GM18861 (cell line): ENCODE results near the gene SOBP.

Experiments
- ATAC-seq: cut with Tn5 transposase; IDR thresholded peaks from one replicate; pipeline ENCODE4 v1.9.1; 2021; ENCODE audit not compliant: unreplicated experiment

Gene SOBP

DNA sequence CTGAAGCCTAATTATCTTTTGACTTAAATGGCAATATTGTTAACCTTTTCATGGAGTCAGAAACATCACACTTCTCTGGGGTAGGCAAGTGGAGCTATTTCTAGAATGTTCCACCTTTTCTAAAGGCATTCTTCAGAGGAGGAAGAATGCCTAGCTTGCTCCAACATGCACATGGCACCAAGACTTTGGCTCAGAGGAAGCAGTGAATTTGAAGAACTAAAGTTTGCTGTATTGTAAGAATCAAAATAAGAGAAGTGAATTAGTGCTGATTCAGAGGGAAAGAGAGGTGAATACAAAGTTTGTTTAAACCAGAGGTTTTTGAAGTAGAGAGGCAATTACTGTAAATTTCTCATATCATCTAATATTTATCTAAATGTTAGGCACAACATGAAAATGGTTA lies 92.2 kb downstream of the SOBP start:
- no peak for ATAC-seq

DNA sequence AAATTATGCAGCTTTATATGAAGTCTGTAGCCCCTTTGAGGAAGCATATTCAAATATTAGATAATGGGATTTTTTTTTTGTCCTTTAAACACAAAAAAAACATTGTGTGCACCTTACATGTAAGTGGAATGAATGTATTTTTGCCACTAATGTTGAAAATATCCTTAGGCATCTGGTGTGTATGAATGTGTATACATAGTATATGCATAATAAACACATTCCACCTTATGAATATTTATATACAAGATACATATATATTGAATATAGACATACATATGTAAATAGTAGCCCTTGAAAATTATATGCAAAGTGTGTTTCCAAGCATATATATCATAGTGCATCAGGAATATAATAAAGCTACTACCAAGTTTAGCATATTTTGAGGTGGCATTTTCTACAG lies 94.8 kb downstream of the SOBP start:
- ATAC-seq = no peak

DNA sequence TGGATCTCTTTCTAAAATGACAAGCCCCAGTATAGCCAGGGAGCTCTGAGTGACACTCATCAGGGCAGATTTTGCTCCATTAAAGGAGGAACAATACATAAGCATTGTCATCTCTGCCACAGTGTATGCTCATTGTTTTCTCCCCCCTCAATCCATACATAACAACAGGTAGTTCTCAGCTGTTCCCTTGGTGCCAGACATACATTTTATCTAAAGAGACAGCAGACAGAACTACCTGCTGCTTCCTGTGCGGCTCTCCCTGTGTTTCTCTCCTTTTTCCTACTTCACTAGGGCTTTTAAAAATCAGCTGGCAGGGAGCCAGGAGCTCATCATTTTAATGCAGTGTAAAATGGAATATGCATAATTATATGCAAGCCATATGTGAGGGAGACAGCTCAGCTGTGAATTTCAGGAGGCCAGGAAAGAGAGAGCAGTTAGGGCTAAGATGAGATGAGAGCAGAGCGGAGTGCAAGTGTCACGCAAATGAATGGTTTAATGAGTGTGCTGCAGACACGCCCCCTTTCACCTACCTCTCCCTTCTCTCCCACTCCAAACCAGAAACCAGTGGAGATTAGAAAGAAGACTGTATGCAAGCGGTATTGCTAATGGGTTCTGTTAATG lies 96.0 kb downstream of the SOBP start:
- ATAC-seq = no peak

DNA sequence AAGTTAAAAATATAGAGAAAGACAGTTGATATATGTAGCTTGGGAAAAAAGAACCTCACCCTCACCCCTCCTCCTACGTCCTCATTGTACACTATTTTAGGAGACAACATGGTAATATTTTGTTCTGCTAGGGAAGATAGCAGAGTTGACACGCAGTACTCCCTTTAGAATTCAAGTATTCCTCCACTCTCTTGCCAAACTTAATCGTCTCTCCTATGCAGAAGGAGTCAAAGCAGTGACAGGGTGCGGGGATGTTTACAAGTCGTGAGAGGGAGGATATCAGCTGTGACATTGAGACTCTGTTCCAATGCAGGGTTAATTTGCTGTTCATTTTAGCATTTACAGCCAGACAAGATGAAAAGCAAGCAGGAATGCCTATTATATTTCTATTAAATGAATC lies 97.5 kb downstream of the SOBP start:
- ATAC-seq = no peak

DNA sequence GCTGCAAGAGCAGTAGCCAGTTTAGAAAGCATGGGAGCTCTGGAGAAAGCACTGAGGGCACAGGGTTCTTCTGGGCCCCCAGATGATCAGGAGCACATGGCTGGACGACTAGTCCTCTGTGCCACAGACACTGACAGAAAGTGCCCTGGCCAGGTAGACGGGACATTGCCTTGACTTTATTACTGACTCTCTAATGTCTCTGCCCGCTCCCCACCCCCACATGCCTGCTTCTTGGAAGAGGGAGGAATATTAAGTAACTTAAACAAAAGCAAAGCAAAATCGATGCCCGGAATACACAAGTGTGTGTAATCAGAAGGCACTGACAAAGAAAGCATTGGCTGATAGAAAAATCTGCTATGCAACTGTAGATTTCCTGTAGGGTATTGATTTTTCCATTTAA lies 99.3 kb downstream of the SOBP start:
- ATAC-seq = no peak

GRCh38 chr6:107589934-107590333 lies 100.0 kb downstream of the SOBP start:
- ATAC-seq = no peak

GRCh38 chr6:107590378-107590777 lies 100.5 kb downstream of the SOBP start:
- no peak for ATAC-seq

DNA sequence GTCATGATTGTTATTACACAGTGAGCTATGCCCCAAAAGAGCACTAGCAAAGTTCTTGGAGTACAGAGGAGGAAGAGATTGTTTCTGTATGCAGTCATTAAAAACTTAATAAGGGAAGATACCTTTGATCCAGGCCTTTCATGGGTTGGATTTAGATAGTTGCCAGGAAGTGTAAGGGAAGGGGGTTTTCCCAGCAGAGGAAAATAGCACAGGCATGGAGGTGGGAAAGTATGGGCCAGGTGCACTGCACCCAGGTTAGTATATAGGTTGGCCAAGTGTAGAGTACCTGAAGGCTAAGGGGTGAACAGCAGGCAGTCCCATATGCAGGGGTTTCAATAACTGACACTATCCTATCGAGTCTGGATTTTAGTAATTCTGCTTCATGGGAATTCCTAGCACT lies 101.4 kb downstream of the SOBP start:
- no peak for ATAC-seq

- ATAC-seq = no peak
These were observed 102.9 kb downstream of the SOBP start for GRCh38 chr6:107592806-107593205.

DNA sequence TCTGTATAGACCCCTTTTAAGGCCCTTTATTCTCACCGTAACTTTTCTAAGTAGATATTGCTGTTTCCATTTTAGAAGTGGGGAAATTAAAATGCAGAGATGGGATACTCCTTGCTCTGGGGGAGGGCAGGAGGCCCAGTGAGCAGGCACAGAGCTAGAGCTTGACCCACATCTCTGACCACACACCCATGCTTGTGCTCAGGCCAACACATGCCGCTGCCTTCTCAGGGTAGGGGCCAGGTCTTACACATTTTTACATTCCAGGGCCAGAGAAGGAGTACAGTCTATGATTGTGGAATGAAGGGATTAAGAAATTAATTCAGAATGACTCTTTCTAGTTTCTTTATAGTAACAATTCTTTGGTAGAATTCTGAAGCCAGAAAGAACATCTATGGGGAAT lies 104.8 kb downstream of the SOBP start:
- no peak for ATAC-seq

GRCh38 chr6:107598091-107598490 lies 108.2 kb downstream of the SOBP start:
- ATAC-seq = no peak

GRCh38 chr6:107599043-107599442 lies 109.1 kb downstream of the SOBP start:
- no peak for ATAC-seq

DNA sequence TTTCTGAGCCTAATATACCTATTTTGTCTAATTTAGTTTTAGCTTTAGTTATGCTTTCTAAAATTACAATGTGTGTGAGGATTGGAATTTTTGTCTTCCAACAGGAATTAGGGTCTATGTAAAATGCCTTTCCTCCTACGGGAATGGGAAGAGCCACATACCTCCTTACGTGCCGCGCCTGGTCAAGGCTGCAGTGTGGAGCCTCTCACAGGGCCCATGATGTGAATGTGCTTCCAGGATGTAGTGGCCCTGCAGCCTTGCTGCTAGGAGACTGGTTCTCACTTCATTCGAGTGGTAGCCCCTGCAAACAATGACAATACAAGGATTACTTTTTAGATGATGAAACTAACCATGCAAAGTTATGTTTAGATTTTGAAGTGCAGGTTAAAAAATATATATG lies 110.2 kb downstream of the SOBP start:
- ATAC-seq = no peak

GRCh38 chr6:107600936-107601335 lies 111.0 kb downstream of the SOBP start:
- no peak for ATAC-seq

DNA sequence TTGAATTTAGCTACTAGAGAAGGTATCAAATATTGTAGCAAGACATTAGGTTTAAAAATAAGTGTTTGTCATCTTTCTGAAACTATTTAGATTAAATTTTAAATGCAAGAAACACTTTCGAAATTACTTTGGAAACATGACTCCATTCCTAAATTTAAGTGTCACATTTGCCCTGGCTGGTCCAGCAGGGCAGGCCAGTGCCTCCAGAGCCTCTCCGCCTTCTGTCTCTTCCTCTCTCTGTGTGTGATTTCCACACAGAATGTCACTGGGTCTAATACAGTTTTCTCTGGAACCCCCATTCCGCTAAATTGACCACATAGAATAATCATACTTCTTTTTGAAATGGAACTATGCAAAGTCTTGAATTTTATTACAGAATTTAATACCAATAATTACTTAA lies 111.5 kb downstream of the SOBP start:
- ATAC-seq = no peak

DNA sequence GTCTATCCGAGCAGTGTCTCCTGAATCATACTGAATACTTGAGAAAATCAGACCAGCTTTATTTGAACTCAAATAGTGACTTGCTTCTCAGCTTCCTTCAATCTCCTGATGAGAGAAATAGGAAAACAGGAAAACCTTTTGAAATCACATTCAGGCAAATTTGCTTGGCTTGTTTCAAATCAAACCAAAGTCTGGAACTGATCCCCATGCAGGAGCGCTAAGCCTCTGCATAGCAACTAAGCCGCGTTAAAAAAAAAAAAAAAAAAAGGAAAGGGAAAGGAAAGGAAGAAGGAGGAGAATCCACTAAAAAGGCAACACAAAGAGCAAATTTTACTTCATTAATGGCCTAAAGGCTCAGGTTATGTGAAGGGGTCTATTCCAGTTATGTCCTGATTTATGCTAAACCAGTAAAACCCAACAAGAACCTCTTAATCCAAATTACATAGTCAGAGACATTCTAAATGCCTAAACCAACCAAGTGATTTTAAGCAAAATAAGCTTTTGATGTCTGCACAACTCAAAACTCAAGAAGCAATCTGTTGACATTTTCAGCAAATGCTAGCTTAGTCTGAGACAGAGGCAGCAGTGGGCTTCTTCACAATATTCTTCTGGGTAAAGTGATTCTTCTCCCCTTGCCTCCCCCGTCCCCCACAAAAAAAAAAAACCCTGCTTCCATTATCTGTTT lies 112.5 kb downstream of the SOBP start:
- no peak for ATAC-seq

DNA sequence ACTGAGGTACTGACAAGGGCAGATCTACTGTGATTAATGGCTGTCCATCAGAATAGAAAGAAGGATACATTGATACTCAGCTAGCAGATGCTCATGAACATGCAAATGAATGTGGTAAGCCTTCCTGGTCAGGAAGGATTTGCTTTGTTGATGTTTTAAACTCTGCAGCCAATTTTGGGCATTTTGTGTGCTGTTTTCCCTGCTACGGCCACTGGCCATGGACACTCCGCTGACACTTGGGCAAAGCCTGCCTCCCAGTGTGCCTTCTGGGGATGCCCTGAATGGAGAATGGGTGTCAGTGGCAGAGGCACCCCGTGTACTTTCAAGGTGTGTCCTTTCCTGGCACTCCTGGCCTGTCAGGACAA lies 113.1 kb downstream of the SOBP start:
- no peak for ATAC-seq

DNA sequence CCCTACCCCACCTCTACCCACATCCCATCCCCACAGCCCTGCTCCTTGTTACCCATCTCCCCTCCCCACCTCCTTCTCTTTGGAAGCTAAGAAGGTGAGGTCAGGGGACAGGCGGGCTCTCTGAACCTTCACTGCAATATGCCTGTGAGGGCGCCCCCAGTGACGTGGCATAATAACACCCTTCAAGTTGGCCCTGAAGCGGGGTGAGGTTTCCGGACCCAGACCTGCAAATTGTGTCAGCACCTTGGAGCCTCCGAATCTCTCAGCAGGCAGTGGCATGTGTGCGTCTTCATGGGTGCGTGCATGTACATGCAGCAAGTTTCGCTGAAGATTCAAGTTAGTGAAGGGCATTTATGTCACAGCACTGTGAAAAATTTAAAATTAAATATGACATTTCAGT lies 114.6 kb downstream of the SOBP start:
- ATAC-seq = no peak

DNA sequence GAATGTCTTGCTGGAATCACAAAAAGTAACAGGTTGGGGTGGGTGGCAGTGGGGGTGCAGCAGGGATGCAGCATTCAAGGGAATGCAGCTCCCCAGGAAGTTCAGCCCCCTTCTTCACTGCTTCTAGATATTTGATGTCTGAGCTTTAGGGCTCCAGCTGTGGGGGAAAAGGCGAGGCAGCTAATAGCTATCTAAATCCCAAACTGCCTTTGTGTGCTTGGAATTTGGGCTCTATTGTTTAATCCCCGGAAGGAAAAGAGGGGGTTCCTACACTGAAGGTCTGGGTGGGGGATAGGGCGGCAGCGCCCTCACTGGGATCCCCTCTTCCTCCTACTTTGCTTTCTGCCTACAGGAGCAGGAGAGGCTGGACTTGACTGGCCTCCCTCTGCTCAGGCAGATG lies 116.5 kb downstream of the SOBP start:
- ATAC-seq = no peak

DNA sequence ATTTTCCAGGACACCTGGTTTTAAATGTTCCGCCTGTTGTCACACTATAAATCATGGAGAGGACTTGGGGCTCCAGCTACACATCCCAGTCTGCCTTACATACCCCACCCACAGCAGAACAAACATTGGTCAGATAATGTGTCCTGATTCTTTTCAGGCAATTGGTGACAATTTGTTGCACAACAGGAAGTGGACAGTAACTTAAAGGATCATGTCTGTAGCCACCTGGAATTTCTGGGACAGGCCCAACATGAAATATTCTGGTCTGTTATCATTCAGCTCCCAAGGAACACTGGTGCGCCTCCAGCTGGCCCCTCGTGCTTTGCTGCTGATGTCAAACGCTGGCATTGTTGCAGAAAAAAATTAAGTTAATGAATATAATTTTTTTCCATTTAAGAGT lies 117.2 kb downstream of the SOBP start:
- ATAC-seq = no peak

DNA sequence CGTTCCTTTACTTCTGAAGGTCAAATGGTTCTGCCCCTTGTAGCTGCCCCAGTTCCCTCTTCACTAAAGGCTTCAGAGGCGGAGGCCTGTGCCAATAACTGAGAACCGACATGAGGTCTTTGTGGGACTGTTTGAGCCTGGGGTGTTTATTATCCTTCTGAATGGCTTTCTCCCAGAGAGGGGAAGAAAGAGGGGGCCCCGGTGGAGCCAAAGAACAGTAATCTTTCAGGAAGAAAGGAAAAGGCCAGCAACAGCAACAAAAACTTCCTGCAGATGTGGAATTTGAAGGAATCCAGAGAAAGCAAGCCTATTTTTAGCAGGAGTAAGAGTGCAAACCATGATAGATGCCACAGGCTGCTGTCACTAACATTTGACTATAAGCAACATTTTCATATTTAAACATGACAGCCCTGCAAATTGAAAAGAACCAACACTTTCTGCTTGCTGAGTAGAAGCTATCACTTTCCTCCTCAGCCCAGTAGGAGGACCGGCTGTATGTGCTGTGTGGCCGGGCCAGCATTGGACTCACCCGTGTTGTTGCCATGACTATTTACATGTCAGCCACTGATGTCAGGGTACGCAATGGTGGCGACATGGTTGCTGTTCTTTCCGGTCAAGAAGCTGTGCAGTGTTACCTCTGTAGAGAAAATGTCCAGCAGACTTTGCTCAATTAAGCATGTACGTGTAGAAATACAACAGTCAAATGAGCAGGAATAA lies 121.3 kb downstream of the SOBP start:
- no peak for ATAC-seq

DNA sequence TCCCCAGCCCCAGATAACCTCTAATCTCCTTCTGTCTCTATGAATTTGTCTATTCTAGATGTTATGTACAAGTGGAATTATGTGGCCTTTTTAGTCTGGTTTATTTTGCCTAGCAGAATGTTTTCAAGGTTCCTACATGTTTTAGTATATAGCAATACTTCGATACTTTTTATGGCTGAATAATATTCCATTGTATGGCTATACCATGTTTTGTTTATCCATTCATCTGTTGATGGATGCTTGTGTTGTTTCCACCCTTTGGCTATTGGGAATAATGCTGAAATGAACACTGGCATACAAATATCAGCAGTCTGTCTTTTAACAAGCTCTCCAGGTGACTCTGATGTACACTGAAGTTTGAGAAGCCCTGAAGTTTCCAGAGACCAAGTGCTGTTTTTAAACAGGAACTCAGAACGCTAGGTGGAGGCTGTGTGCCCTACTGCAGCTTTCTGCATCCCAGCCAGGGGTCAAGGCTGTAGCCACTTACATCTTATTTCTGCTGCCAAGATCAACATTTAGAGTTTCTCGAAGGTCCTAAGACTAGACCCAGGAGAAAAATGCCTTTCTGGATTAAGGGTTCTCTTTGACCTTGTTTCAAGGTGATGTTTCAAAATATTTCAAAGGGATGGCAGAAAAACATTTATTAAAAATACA lies 123.0 kb downstream of the SOBP start:
- no peak for ATAC-seq
